Tibial artery (tissue), 4 donors: ENCODE data around the gene FKBP10.

Experiments
- DNase-seq, 2 donors: peaks; one replicate each; pipeline ENCODE4 v3.0.0-alpha.2; 2019
- H3K27ac ChIP-seq, 2 donors: fragments of 200-600 bp; sonication (generic) in 1 of 2; 1 replicate in 1 of 2; 2 replicates in 1 of 2; pipeline ENCODE4 v1.5.1; 2018 to 2019; ENCODE audit warnings: mild to moderate bottlenecking in 1 of 2
- H3K27me3 ChIP-seq, 2 donors: fragments of 200-600 bp; sonication (generic) in 1 of 2; one replicate each; pipeline versions ENCODE4 v1.5.1 to v1.6.0; 2016 to 2019
- H3K36me3 ChIP-seq, 3 donors: fragments of 200-600 bp; sonication (generic) in 2 of 3; one replicate each; pipeline ENCODE4 v1.5.1; 2016 to 2019; ENCODE audit warnings: mild to moderate bottlenecking in 2 of 3
- H3K4me1 ChIP-seq, 4 donors: fragments of 200-600 bp; sonication (generic) in 2 of 4; 1 replicate in 3 of 4; 2 replicates in 1 of 4; pipeline ENCODE4 v1.5.1; 2016 to 2019
- H3K4me3 ChIP-seq, 2 donors: fragments of 200-600 bp; sonication (generic) in 1 of 2; 1 replicate in 1 of 2; 2 replicates in 1 of 2; pipeline ENCODE4 v1.5.1; 2018 to 2019; ENCODE audit warnings: mild to moderate bottlenecking in 2 of 2
- H3K9me3 ChIP-seq, 3 donors: fragments of 200-600 bp; sonication (generic) in 1 of 3; one replicate each; pipeline ENCODE4 v1.5.1; 2016 to 2019
- intact Hi-C: fragments of 100-400 bp; cut with DNase I; formaldehyde crosslinking; loops from one replicate; pipeline ENCODE4 v1.15.0; 2023; ENCODE audit warnings: low total_unique reads
- TF ChIP-seq, protein P1 (sequence below), 2 experiments: fragments of 200-600 bp in 1 of 2; fragments of 450-650 bp in 1 of 2; IDR thresholded peaks; one replicate each; pipeline ENCODE4 v1.5.1; 2017 to 2019; ENCODE audit warnings: antibody characterized with exemption in 2 of 2, mild to moderate bottlenecking in 1 of 2, moderate library complexity in 1 of 2

FKBP10 gene

DNA sequence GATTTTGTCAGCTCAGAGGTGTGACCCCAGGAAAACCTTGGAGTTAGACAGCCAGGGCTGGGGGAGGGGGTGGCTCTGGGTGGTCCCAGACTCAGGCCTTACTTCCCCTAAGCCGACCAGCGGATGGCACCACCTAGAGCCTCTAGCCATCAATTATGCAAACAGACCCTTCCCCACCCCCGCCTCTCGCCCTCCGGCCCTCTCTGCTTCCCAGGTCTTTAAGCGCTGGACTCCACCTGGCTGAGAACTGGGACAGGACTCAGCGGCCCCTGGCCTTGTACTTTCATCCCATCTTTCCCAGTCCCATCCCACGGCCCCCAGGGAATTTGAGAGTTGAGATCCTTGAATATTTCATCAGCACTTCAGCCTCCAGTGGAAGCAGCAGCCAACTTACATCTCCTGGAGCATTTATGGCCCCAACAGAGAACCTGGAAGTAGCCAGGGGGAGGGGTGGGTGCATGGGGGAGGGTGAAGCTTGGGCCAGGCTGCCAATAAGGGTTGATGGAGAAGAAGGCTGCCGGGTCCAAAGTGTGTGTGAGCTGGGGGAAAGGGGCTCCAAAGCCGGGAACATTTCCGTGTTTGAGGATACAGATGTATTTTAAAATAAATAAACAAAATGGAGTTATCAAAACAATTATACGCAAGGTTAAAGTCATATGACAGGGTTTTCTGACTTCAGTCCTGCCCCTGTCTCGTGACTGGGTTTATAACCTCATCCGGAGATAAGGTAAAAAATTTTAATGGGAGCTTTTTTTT, 18.8 kb upstream of the FKBP10 start:
- no peak overlapping the region for H3K4me3 ChIP-seq
- H3K36me3 ChIP-seq, result no peaks in the 10 kb centered on the region
- intact Hi-C loops, result no loop called here
- no peaks in the 10 kb centered on the region for H3K9me3 ChIP-seq
- H3K27me3 ChIP-seq, result no peaks in the 10 kb centered on the region
- DNase-seq, result no peak
- no peak overlapping the region for H3K27ac ChIP-seq
- TF ChIP-seq, protein P1, sequence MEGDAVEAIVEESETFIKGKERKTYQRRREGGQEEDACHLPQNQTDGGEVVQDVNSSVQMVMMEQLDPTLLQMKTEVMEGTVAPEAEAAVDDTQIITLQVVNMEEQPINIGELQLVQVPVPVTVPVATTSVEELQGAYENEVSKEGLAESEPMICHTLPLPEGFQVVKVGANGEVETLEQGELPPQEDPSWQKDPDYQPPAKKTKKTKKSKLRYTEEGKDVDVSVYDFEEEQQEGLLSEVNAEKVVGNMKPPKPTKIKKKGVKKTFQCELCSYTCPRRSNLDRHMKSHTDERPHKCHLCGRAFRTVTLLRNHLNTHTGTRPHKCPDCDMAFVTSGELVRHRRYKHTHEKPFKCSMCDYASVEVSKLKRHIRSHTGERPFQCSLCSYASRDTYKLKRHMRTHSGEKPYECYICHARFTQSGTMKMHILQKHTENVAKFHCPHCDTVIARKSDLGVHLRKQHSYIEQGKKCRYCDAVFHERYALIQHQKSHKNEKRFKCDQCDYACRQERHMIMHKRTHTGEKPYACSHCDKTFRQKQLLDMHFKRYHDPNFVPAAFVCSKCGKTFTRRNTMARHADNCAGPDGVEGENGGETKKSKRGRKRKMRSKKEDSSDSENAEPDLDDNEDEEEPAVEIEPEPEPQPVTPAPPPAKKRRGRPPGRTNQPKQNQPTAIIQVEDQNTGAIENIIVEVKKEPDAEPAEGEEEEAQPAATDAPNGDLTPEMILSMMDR (IDR thresholded peaks at IDR 0.05), result no peak
- peaks cover 0 to 14% (median 9%) of the 10 kb centered on the region in 4 donors for H3K4me1 ChIP-seq

GRCh38 chr17:41794540-41794975, 18.2 kb upstream of the FKBP10 start:
- H3K27ac ChIP-seq, result no peak overlapping the region
- H3K4me1 ChIP-seq, result peaks cover 0 to 14% (median 9%) of the 10 kb centered on the region in 4 donors
- no peak for DNase-seq
- H3K9me3 ChIP-seq, result no peaks in the 10 kb centered on the region
- H3K27me3 ChIP-seq, result no peaks in the 10 kb centered on the region
- H3K36me3 ChIP-seq, result no peaks in the 10 kb centered on the region
- H3K4me3 ChIP-seq, result no peak overlapping the region
- TF ChIP-seq, protein P1 (IDR thresholded peaks at IDR 0.05), result no peak
- intact Hi-C loops, result no loop called here

DNA sequence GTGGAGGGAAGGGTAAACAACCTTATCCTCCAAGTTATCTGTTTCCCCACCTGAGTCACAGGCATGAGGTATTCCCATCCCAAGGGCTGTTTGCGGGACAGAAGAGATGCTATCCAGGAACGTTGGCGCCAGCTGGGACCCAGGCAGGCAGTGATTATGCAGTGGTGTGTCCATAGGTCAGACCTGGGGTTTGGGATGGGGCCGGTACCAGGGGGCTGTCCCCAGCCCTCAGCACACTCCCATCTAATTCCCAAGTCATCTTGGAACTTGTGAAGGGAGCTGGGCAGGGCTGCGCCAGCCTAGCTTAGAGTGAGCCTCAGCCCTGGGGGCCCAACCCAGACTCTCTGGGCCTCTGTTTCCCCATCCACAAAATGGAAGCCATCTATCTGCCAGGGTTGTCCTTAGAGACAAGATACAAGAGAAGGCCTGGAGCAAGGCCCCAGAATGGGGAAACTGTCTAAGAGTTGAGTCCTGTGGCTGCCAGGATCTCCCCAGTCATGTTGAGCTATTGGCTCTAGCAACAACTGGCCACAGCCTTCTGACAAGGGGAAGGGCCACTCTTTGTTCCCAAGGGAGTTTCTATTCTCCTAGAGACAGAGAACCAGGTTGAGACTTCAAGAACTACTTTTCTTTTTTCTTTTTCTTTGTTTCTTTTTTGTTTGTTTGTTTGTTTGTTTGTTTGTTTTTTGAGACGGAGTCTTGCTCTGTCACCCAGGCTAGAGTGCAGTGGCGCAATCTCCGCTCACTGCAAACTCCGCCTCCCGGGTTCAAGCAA, 16.5 kb upstream of the FKBP10 start:
- no peak for DNase-seq
- no peaks in the 10 kb centered on the region for H3K9me3 ChIP-seq
- H3K27me3 ChIP-seq, result no peaks in the 10 kb centered on the region
- no peak overlapping the region for H3K4me3 ChIP-seq
- H3K4me1 ChIP-seq, result peaks cover 0 to 21% (median 15%) of the 10 kb centered on the region in 4 donors
- no peaks in the 10 kb centered on the region for H3K36me3 ChIP-seq
- no peak overlapping the region for H3K27ac ChIP-seq
- intact Hi-C loops, result no loop called here
- TF ChIP-seq, protein P1 (IDR thresholded peaks at IDR 0.05), result no peak

- TF ChIP-seq, protein P1 (IDR thresholded peaks at IDR 0.05), result no peak
- peaks cover 0 to 1% (median 0%) of the 10 kb centered on the region in 3 donors for H3K36me3 ChIP-seq
- no peak overlapping the region for H3K27ac ChIP-seq
- H3K9me3 ChIP-seq, result no peaks in the 10 kb centered on the region
- H3K4me1 ChIP-seq, result peaks cover 0 to 26% (median 16%) of the 10 kb centered on the region in 4 donors
- no peak overlapping the region for H3K4me3 ChIP-seq
- intact Hi-C loops, result no loop called here
- H3K27me3 ChIP-seq, result no peaks in the 10 kb centered on the region
- no peak for DNase-seq
Measured at GRCh38 chr17:41797377-41797776, 15.4 kb upstream of the FKBP10 start.

DNA sequence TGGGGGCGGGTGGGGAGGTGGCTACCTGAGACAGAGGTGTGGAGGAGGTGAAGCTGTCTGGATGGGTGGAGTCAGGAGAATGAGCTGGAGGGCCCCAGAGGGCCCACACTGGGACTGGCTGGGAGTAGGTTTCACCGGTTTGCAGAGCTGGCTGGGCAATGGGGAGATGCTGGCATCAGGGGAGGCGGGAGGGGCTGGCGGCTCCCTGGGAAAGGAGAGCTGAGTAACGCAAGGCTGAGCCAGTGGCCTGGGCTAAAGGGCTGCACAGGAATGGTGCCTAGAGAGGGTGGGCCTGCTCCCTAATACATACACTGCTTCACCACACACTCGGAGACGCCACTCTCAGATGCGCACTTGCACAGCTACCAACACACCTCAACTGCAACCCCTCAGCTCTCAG, 13.4 kb upstream of the FKBP10 start:
- Histone ChIP-seq H3K27ac (no peak overlapping the region), H3K4me3 (no peak overlapping the region), H3K36me3 (peaks cover 0 to 11% (median 0%) of the 10 kb centered on the region in 3 donors), H3K27me3 (no peaks in the 10 kb centered on the region), H3K4me1 (peaks cover 0 to 12% (median 7%) of the 10 kb centered on the region in 4 donors), H3K9me3 (no peaks in the 10 kb centered on the region)
- DNase-seq, result no peak
- intact Hi-C loops, result no loop called here
- TF ChIP-seq, protein P1 (IDR thresholded peaks at IDR 0.05), result no peak
